Measurements from ENCODE around the gene PPBP. TPM values are rescaled to one million over a fixed set of nuclear protein-coding genes. Genes with fewer than 3 reads are reported as not detected.
A peak's percentile ranks its signal among the peaks of the same experiment; 100 is the strongest.

The PPBP gene
- total and polyA plus RNA-seq, 11 donors, result 0.42 to 1.7 (median 0.58) TPM; not detected in 4

DNA sequence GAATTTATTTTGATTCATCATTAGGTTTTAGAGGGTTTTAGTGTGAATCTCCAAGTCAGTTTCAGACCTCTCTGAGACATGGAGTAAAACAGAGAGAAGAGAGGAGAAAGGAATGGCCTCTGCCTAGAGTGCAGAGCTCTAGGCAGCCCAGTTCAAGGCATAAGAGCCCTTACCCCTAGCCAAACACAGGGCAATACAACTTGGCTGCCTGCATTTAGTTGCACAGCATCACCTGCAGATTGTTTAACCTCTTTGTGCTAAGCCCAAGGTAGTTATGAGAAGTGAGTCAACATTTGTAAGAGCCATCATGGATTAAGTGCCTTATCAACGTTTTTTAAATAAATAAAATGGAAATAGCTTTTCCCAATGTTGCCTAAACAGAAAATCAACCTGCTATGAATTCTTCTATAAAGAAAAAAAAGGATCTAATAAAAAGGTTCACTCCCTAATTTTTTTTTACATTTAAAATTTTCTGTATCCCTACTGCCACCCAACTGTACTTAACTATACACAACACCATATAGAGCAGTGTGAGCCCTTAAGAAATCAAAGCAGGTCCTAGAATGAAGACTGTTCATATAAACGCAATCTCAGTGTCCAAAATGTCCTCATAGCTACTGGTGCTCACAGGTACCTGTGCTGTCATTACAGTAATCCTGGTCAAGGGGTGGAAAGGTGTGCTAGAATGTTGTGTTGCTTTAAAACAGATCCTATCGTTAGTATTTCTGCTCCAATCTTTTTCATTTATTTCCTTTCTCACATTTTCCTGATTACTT is 42.1 kb downstream of the PPBP start:
- Histone ChIP-seq H3K9me3 (no peaks in the 10 kb centered on the region), H3K36me3 (no peaks in the 10 kb centered on the region), H3K4me3 (no peak overlapping the region), H3K27me3 (peaks cover 7 to 48% (median 21%) of the 10 kb centered on the region in 9 donors), H3K4me1 (peaks cover 0 to 12% (median 8%) of the 10 kb centered on the region in 12 donors), H3K27ac (no peak overlapping the region)
- WGBS, 4 donors, result 71 to 79% (median 77%) methylated on average over 3 of the region's 3 CpGs
- TF ChIP-seq POLR2A (IDR thresholded peaks at IDR 0.05), result no peak
- TF ChIP-seq, protein P1, sequence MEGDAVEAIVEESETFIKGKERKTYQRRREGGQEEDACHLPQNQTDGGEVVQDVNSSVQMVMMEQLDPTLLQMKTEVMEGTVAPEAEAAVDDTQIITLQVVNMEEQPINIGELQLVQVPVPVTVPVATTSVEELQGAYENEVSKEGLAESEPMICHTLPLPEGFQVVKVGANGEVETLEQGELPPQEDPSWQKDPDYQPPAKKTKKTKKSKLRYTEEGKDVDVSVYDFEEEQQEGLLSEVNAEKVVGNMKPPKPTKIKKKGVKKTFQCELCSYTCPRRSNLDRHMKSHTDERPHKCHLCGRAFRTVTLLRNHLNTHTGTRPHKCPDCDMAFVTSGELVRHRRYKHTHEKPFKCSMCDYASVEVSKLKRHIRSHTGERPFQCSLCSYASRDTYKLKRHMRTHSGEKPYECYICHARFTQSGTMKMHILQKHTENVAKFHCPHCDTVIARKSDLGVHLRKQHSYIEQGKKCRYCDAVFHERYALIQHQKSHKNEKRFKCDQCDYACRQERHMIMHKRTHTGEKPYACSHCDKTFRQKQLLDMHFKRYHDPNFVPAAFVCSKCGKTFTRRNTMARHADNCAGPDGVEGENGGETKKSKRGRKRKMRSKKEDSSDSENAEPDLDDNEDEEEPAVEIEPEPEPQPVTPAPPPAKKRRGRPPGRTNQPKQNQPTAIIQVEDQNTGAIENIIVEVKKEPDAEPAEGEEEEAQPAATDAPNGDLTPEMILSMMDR (IDR thresholded peaks at IDR 0.05), result no peak
- ATAC-seq, result no peak
- intact Hi-C loops (cut with DNase I), result no loop called here
- no peak for DNase-seq

GRCh38 chr4:73945140-73945539 is 42.9 kb downstream of the PPBP start:
- no peak for TF ChIP-seq POLR2A (IDR thresholded peaks at IDR 0.05)
- ATAC-seq (no peak), DNase-seq (no peak)
- H3K4me3 ChIP-seq, result peak overlapping the region in 1 of 12 donors; percentile 30
- no peaks in the 10 kb centered on the region for H3K36me3 ChIP-seq
- intact Hi-C loops (cut with DNase I), result no loop called here
- H3K9me3 ChIP-seq, result no peaks in the 10 kb centered on the region
- H3K27me3 ChIP-seq, result peaks cover 7 to 54% (median 21%) of the 10 kb centered on the region in 9 donors
- H3K4me1 ChIP-seq, result peaks cover 0 to 12% (median 8%) of the 10 kb centered on the region in 12 donors
- no peak overlapping the region for H3K27ac ChIP-seq
- 29 to 44% (median 31%) methylated on average over 4 of the region's 4 CpGs for WGBS, 4 donors

- Histone ChIP-seq H3K4me3 (peak overlapping the region in 10 of 12 donors; percentile 29 to 44 (median 35)), H3K4me1 (peaks cover 0 to 12% (median 8%) of the 10 kb centered on the region in 12 donors), H3K36me3 (no peaks in the 10 kb centered on the region), H3K27me3 (peaks cover 7 to 57% (median 21%) of the 10 kb centered on the region in 9 donors), H3K9me3 (no peaks in the 10 kb centered on the region), H3K27ac (no peak overlapping the region)
- intact Hi-C loops (cut with DNase I), result no loop called here
- no peak for TF ChIP-seq POLR2A (IDR thresholded peaks at IDR 0.05)
- TF ChIP-seq, protein P1 (IDR thresholded peaks at IDR 0.05), result no peak
- WGBS, 4 donors, result 3 to 7% (median 5%) methylated on average over 47 to 49 of the region's 49 CpGs
- DNase-seq (peak in 2 of 5 donors; percentile 5 to 28), ATAC-seq (peak in 1 of 4 donors; percentile 41)
Observed at GRCh38 chr4:73944061-73944875, 43.7 kb downstream of the PPBP start.

DNA sequence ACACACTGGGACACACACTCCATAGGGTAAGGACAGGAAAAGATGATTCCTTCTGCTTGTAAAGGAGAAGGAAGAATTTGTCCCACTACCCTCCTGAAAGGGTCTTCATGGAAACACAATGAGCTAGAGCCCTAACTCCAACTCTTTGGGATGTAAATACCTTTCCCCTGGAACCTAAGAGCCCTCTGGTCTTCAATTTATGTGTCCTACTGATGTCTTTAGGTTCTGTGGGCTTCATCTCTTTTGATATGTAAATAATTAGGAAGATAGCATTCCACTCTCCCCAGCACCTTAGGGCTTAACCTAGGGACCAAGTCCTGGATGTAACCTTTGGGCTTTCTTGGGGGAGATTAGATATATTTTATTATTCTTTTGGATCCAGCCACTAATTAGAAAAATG is 44.4 kb downstream of the PPBP start:
- Histone ChIP-seq H3K27ac (no peak overlapping the region), H3K27me3 (peaks cover 7 to 57% (median 21%) of the 10 kb centered on the region in 9 donors), H3K4me3 (peak overlapping the region in 1 of 12 donors; percentile 30), H3K36me3 (no peaks in the 10 kb centered on the region), H3K4me1 (peaks cover 0 to 12% (median 8%) of the 10 kb centered on the region in 12 donors), H3K9me3 (no peaks in the 10 kb centered on the region)
- intact Hi-C loops (cut with DNase I), result no loop called here
- DNase-seq, result no peak
- TF ChIP-seq, protein P1 (IDR thresholded peaks at IDR 0.05), result no peak
- TF ChIP-seq POLR2A (IDR thresholded peaks at IDR 0.05), result no peak
- ATAC-seq, result no peak
